Effector memory CD4-positive, alpha-beta T cell (primary cell): Measurements from ENCODE around the gene DCTD.

Source experiments
- DNase-seq, 3 donors: peaks; one replicate each; pipeline ENCODE4 v3.0.0-alpha.2; 2020
- H3K27ac ChIP-seq: 2 replicates; pipeline ENCODE4 v1.7.0; 2013; ENCODE audit warnings: mild to moderate bottlenecking, low read length, moderate library complexity; ENCODE audit not compliant: insufficient read depth, poor library complexity, severe bottlenecking
- H3K27me3 ChIP-seq: replicated peaks from 2 replicates; pipeline ENCODE4 v1.7.0; 2013; ENCODE audit warnings: mild to moderate bottlenecking, low read length; ENCODE audit not compliant: insufficient read depth, control insufficient read depth, poor library complexity, severe bottlenecking
- H3K36me3 ChIP-seq: 2 replicates; pipeline ENCODE4 v1.7.0; 2013; ENCODE audit warnings: mild to moderate bottlenecking, low read length, moderate library complexity; ENCODE audit not compliant: control insufficient read depth, insufficient read depth
- H3K4me1 ChIP-seq: 2 replicates; pipeline ENCODE4 v1.7.0; 2013; ENCODE audit warnings: low read length, mild to moderate bottlenecking; ENCODE audit not compliant: control insufficient read depth, insufficient read depth, poor library complexity, severe bottlenecking
- H3K4me3 ChIP-seq: 2 replicates; pipeline ENCODE4 v1.7.0; 2013; ENCODE audit warnings: low read length, low read depth, mild to moderate bottlenecking; ENCODE audit not compliant: insufficient read depth, poor library complexity, severe bottlenecking
- H3K9me3 ChIP-seq: 2 replicates; pipeline ENCODE4 v1.7.0; 2013; ENCODE audit warnings: mild to moderate bottlenecking, low read length, moderate library complexity; ENCODE audit not compliant: control insufficient read depth

Gene DCTD

DNA sequence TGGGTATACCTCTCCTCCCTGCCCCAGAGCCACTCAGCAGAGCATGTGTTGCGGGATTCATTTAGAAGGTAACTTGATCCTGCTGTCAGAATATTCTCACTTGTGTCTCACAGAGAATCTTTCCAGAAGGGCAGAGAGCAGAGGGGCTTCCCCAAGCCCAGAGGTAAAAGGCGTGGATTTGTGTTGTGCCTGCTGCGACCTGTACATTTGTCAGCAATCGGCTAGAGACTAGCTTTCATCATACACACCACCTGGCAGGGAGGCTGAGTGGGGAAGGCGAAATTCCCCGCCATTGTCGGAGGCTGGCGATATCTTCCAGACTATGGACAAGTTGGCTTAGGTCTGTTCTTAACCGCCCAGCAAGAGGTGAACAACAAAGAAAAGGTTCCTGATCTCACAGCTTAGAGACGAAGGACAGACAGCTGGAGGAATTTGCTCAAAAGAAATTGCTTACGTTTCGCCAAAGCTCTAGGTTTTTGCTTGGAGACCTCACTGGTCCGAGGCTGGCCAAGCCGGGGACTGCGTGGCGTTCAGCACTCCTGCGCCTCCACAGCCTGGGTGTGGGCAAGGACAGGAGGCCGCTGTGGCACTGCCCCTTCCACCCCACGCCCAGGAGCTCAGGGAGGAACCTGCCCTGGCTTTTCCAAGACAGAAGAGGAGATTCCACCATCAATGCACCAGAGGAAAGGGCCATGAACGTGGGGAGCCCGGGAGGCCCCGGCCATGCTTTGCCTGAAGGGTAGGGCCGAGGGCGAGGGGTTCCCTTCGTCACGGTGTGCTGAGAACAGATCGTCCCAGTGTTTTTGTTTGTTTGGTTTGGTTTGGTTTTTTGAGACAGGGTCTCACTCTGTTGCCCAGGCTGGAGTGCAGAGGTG lies 69.4 kb downstream of the DCTD start:
- no peak for DNase-seq
- no peak overlapping the region for H3K27ac ChIP-seq
- H3K9me3 ChIP-seq = no peaks in the 10 kb centered on the region

DNA sequence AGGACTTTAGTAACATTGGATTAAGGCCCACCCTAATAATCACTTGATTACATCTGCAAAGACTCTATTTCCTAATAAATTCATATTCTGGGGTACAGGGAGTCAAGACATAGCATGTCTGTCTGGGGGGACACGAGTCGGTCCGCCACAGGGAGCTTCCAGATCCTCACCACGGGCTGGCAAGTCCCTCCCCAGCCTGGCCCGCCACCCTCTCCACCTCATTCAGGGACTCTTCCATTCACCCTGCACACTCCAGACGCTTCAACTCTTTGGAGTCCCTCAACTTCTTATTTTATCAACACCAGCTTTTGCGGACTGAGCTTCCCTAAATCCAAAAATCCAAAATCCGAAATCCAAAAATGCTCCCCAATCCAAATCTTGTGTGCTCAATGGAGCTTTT lies 71.2 kb downstream of the DCTD start:
- H3K4me3 ChIP-seq = no peak overlapping the region
- DNase-seq = no peak
- no peaks in the 10 kb centered on the region for H3K4me1 ChIP-seq
- H3K27ac ChIP-seq = no peak overlapping the region
- H3K27me3 ChIP-seq = no peaks in the 10 kb centered on the region
- H3K9me3 ChIP-seq = no peaks in the 10 kb centered on the region
- no peaks in the 10 kb centered on the region for H3K36me3 ChIP-seq

More for the DNA sequence above, 69.4 kb downstream of the DCTD start:
- no peaks in the 10 kb centered on the region for H3K27me3 ChIP-seq
- no peak overlapping the region for H3K4me3 ChIP-seq
- H3K36me3 ChIP-seq = no peaks in the 10 kb centered on the region
- no peaks in the 10 kb centered on the region for H3K4me1 ChIP-seq

DNA sequence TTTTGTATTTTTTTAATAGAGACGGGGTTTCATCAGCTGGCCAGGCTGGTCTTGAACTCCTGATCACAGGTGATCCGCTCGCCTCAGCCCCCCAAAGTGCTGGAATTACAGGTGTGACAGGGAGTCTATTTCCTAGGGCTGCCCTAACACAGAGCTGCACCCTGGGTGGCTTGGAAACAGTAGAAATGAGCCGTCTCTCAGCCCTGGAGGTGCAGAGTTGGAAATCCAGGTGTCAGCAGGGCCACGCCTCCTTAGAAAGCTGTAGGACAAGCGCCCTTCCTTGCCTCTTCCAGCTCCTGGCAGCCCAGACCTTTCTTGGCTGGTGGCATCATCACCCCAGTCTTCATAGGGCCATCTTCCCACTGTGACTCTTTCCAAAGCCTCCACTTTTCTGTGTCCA lies 71.6 kb downstream of the DCTD start:
- no peaks in the 10 kb centered on the region for H3K9me3 ChIP-seq
- DNase-seq = no peak
- H3K27ac ChIP-seq = no peak overlapping the region
- no peaks in the 10 kb centered on the region for H3K4me1 ChIP-seq
- H3K36me3 ChIP-seq = no peaks in the 10 kb centered on the region
- no peaks in the 10 kb centered on the region for H3K27me3 ChIP-seq
- H3K4me3 ChIP-seq = no peak overlapping the region

DNA sequence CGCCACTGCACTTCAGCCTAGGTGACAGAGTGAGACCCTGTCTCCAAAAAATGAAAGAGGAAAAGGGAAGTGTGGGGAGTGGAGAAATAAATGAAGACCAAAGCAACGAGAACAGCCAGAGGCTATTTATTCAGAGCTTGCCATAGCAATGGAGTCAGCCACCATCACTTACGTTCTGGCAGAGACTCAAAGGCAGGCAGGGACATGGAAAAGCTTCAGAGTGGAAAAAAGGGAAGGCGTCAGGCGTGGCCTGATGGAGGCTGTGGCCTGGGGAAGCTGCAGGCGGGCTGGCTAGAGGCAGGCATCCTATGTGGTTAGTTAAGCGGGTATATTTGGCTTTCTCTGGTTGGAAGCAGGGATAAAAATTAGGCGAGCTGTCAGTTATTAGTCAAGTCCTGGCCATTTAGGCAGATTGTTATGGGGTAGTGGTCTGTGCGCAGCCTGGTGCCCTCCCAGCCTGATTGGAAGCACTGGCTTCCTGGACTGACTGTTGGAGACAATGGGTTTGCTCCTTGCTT lies 73.3 kb downstream of the DCTD start:
- no peak for DNase-seq
- no peaks in the 10 kb centered on the region for H3K9me3 ChIP-seq
- H3K27me3 ChIP-seq = no peaks in the 10 kb centered on the region
- no peaks in the 10 kb centered on the region for H3K36me3 ChIP-seq
- H3K4me3 ChIP-seq = no peak overlapping the region
- no peak overlapping the region for H3K27ac ChIP-seq
- H3K4me1 ChIP-seq = no peaks in the 10 kb centered on the region

DNA sequence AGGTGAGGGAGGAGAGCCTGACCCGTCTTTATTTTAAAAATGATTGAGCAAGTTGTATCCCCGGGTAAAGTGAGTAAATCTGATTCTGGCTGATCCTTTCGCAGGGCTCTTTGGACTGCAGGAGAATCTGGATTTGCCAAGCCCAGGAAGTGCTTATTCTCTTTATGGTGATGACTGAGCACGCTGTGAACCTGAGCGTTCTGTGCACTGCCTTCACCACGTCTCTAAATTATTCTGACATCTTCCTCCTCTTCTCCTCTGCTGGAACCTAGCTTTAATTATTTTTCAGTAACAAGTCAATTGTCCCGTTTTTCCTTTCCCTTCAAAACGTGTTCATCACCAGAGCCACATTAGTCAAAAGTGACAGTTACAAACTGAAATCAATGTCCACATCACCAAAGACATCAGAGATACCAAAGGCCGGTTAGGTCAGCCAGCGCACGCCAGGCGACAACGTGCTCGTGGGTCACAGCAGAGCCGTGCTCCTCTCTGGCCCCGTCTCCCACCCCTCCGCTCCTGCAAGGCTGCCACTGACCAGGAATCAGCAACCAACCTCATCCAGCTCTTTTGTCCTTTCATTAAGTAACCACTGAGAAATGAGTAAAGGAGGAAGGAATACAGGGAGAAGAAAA lies 74.3 kb downstream of the DCTD start:
- no peak for DNase-seq
- Histone ChIP-seq H3K9me3 (no peaks in the 10 kb centered on the region), H3K4me1 (no peaks in the 10 kb centered on the region)

DNA sequence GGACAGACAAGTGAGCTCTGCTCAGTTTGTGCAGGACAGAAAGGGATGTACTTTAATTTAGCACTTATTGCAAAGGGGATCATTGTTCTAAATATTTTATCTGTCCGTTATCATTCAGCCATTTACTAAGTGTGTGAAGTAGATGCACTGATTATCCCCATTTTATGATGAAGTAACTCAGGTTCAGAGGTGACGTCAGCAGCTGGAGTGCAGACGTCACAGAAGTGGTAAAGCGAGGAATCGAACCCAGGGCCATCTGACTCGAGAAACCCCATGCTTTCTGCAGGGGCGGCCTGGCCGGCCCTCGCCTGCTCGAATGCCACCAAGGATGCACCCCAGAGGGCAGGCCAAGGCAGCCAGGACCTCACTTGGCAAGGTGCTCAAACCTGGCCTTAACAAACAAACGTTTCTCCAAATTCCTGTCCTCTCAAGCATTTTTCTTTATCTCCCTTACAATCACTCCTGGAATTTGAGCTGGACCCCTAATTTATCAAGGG lies 75.0 kb downstream of the DCTD start:
- Histone ChIP-seq H3K4me1 (no peaks in the 10 kb centered on the region), H3K27ac (no peak overlapping the region), H3K27me3 (no peaks in the 10 kb centered on the region), H3K9me3 (no peaks in the 10 kb centered on the region), H3K4me3 (no peak overlapping the region), H3K36me3 (no peaks in the 10 kb centered on the region)
- DNase-seq = no peak

More for the DNA sequence above, 74.3 kb downstream of the DCTD start:
- no peak overlapping the region for H3K27ac ChIP-seq
- no peaks in the 10 kb centered on the region for H3K27me3 ChIP-seq
- H3K36me3 ChIP-seq = no peaks in the 10 kb centered on the region
- H3K4me3 ChIP-seq = no peak overlapping the region

DNA sequence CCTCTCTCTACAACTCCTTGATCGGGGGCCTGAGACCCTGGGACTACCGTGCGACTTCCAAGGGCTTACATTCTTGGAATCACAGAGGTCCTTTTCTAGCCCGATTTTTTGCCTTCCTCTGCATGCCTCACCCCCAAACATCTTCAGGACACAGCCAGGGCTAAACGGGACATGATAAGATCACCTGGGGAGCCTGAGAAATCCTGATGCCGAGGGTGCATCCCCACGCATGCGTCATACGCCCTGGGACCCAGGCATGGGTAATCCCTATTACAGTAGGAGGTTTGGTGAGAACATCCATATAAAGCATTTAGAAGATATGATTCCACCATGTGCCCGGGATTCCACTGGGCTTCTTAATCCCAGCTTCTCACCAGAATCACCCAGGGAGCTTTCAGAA lies 77.1 kb downstream of the DCTD start:
- no peaks in the 10 kb centered on the region for H3K27me3 ChIP-seq
- H3K36me3 ChIP-seq = no peaks in the 10 kb centered on the region
- no peaks in the 10 kb centered on the region for H3K4me1 ChIP-seq
- no peak overlapping the region for H3K4me3 ChIP-seq
- no peak for DNase-seq
- no peaks in the 10 kb centered on the region for H3K9me3 ChIP-seq
- no peak overlapping the region for H3K27ac ChIP-seq
